Activated CD8-positive, alpha-beta T cell treated with anti-CD3 and anti-CD28 coated beads for 36 hours (primary cell): Measurements from ENCODE around the gene KRT78. TPM values are rescaled to one million over a fixed set of nuclear protein-coding genes. Genes with fewer than 3 reads are reported as not detected.

ENCODE experiments used
- ATAC-seq: fragments of 200-7000 bp; cut with Tn5 transposase; one replicate; pipeline ENCODE4 v1.10.0; 2021; ENCODE audit warnings: mild to moderate bottlenecking, moderate library complexity
- CTCF ChIA-PET: fragments of 350-600 bp; sonication (Branson Sonifier 250); formaldehyde crosslinking; loops from one replicate; lab custom pipeline; 2021; ENCODE audit warnings: antibody characterized with exemption; lab: Charles Lee
- POLR2A ChIA-PET: fragments of 350-600 bp; sonication (Branson Sonifier 250); formaldehyde crosslinking; loops from one replicate; lab custom pipeline; 2021; ENCODE audit warnings: antibody characterized with exemption; lab: Charles Lee
- DNase-seq: peaks from one replicate; pipeline ENCODE4 v3.0.0-alpha.2; 2020
- H3K27ac Mint-ChIP-seq: one replicate; pipeline ENCODE4 v1.8.0; 2021; ENCODE audit warnings: mild to moderate bottlenecking, mixed read lengths
- H3K27me3 Mint-ChIP-seq: one replicate; pipeline ENCODE4 v1.8.0; 2021; ENCODE audit warnings: mixed read lengths
- H3K36me3 Mint-ChIP-seq: one replicate; pipeline ENCODE4 v1.8.0; 2021; ENCODE audit warnings: low read depth, mixed read lengths
- H3K4me1 Mint-ChIP-seq: one replicate; pipeline ENCODE4 v1.8.0; 2021; ENCODE audit warnings: low read depth, mixed read lengths
- H3K4me3 Mint-ChIP-seq: one replicate; pipeline ENCODE4 v1.8.0; 2021; ENCODE audit warnings: mild to moderate bottlenecking, moderate library complexity, mixed read lengths
- H3K9me3 Mint-ChIP-seq: one replicate; pipeline ENCODE4 v1.8.0; 2021; ENCODE audit warnings: mixed read lengths
- intact Hi-C: fragments of 100-400 bp; cut with micrococcal nuclease; formaldehyde crosslinking; loops from one replicate; pipeline ENCODE4 v1.10.0; 2022
- total RNA-seq, 2 experiments: library from RNA; stranded (reverse); gene quantifications; one replicate each; pipeline ENCODE4 v1.2.3, GENCODE V29; 2021
- TF ChIP-seq, protein P1 (sequence below): fragments of 200-600 bp; IDR thresholded peaks from one replicate; pipeline ENCODE4 v1.8.0; 2022; ENCODE audit warnings: antibody characterized with exemption, mild to moderate bottlenecking

KRT78 gene
- total RNA-seq, 2 experiments from 2014 or later = not detected

DNA sequence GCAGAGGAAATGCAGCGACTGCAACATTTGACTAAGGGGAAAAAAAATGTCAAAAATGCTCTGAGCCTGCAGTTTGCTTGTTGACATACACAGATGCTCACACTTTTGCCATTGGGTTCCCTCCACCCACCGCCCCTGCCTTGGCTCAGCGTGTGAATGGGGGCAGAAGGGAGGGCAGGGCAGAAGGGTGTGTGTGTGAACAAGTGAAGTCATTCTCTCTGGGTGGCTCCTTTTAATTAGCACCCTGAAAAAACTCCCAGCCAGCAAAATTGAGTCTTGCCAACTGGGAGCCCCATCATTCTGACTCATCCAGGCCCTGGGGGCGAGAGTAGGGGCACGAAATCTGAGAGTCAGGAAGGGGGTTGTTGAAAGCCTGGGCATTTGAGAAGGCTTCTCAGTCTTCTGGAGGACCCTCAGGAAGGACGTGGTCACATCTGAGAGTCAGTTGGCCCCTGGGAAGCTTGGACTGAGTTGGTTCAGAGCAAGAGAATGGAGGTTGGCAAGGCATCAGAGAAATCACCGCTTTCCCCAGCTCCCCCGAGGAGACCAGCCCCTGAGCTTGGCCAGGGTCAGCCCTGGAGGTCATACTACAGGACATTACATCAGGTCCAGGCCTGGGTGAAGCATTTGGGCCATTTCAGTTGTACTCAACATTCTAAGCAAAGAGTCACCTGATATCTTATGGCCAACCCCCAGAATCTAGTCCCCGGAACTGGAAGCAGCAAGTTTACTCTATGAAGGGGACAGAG lies 22.7 kb upstream of the KRT78 start:
- Mint-ChIP-seq H3K27me3 (no peaks in the 10 kb centered on the region), H3K36me3 (no peaks in the 10 kb centered on the region), H3K4me1 (peaks cover 29% of the 10 kb centered on the region), H3K9me3 (no peaks in the 10 kb centered on the region), H3K4me3 (no peak overlapping the region), H3K27ac (no peak overlapping the region)
- ATAC-seq (no peak), DNase-seq (no peak)
- intact Hi-C loops = loop anchor here (2.0 to 10.0 kb wide), 3 partner anchors 289 to 717 kb away; no protein-coding TSS in a partner anchor
- TF ChIP-seq, protein P1, sequence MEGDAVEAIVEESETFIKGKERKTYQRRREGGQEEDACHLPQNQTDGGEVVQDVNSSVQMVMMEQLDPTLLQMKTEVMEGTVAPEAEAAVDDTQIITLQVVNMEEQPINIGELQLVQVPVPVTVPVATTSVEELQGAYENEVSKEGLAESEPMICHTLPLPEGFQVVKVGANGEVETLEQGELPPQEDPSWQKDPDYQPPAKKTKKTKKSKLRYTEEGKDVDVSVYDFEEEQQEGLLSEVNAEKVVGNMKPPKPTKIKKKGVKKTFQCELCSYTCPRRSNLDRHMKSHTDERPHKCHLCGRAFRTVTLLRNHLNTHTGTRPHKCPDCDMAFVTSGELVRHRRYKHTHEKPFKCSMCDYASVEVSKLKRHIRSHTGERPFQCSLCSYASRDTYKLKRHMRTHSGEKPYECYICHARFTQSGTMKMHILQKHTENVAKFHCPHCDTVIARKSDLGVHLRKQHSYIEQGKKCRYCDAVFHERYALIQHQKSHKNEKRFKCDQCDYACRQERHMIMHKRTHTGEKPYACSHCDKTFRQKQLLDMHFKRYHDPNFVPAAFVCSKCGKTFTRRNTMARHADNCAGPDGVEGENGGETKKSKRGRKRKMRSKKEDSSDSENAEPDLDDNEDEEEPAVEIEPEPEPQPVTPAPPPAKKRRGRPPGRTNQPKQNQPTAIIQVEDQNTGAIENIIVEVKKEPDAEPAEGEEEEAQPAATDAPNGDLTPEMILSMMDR = no peak
- CTCF ChIA-PET = interaction anchor here (0.7 to 13.7 kb wide), 25 partner anchors 8 to 477 kb away, joined by 3 to 325 read pairs (median 4); partner anchors contain the start of gene KRT74
- POLR2A ChIA-PET = no interaction called here

- Mint-ChIP-seq H3K4me3 (no peak overlapping the region), H3K27me3 (no peaks in the 10 kb centered on the region), H3K9me3 (no peaks in the 10 kb centered on the region), H3K36me3 (no peaks in the 10 kb centered on the region), H3K4me1 (peaks cover 29% of the 10 kb centered on the region), H3K27ac (no peak overlapping the region)
- TF ChIP-seq, protein P1 = peak; percentile 87
- intact Hi-C loops = loop anchor here (2.0 to 10.0 kb wide), 3 partner anchors 288 to 716 kb away; no protein-coding TSS in a partner anchor
- DNase-seq = peak; percentile 89
- peak; percentile 75 for ATAC-seq
- ChIA-PET CTCF (interaction anchor here (0.5 to 13.7 kb wide), 57 partner anchors 9 to 745 kb away, joined by 3 to 325 read pairs (median 4); partner anchors contain the start of genes EIF4B, KRT1, KRT3 and KRT74), POLR2A (no interaction called here)
These were observed 21.8 kb upstream of the KRT78 start for GRCh38 chr12:52870361-52871290.

- Mint-ChIP-seq H3K4me1 (peaks cover 15% of the 10 kb centered on the region), H3K27ac (no peak overlapping the region), H3K4me3 (no peak overlapping the region), H3K27me3 (no peaks in the 10 kb centered on the region), H3K9me3 (no peaks in the 10 kb centered on the region), H3K36me3 (no peaks in the 10 kb centered on the region)
- POLR2A ChIA-PET = interaction anchor here (0.6 kb wide), 1 partner anchor 16 kb away, joined by 3 read pairs; no protein-coding TSS in a partner anchor
- peak; percentile 35 for ATAC-seq
- CTCF ChIA-PET = interaction anchor here (0.8 to 6.9 kb wide), 7 partner anchors 12 to 284 kb away, joined by 3 to 81 read pairs (median 4); no protein-coding TSS in a partner anchor
- intact Hi-C loops = loop anchor here (10.0 kb wide), 1 partner anchor 153 kb away; no protein-coding TSS in a partner anchor
- TF ChIP-seq, protein P1 = no peak
- peak; percentile 51 for DNase-seq
These were observed 18.8 kb upstream of the KRT78 start for GRCh38 chr12:52867642-52868041.

- Mint-ChIP-seq H3K27me3 (no peaks in the 10 kb centered on the region), H3K27ac (no peak overlapping the region), H3K9me3 (no peaks in the 10 kb centered on the region), H3K4me1 (peaks cover 15% of the 10 kb centered on the region), H3K36me3 (no peaks in the 10 kb centered on the region), H3K4me3 (no peak overlapping the region)
- ATAC-seq = no peak
- TF ChIP-seq, protein P1 = no peak
- intact Hi-C loops = loop anchor here (10.0 kb wide), 1 partner anchor 152 kb away; no protein-coding TSS in a partner anchor
- no peak for DNase-seq
- POLR2A ChIA-PET = interaction anchor here (0.6 kb wide), 1 partner anchor 15 kb away, joined by 3 read pairs; no protein-coding TSS in a partner anchor
- CTCF ChIA-PET = interaction anchor here (0.8 to 6.9 kb wide), 7 partner anchors 13 to 284 kb away, joined by 3 to 81 read pairs (median 4); no protein-coding TSS in a partner anchor
These were observed 18.4 kb upstream of the KRT78 start for GRCh38 chr12:52867152-52867551.
